Tibial nerve (tissue), 4 donors: ENCODE measurements around the gene TBC1D1. TPM values are rescaled to one million over a fixed set of nuclear protein-coding genes. Genes with fewer than 3 reads are reported as not detected.

Experiments
- DNase-seq, 2 donors: peaks; one replicate each; pipeline ENCODE4 v3.0.0-alpha.2; 2019; ENCODE audit warnings: low spot score in 2 of 2
- H3K27ac ChIP-seq, 4 donors: fragments of 200-600 bp; sonication (generic) in 3 of 4; one replicate each; pipeline ENCODE4 v1.5.1; 2017 to 2019; ENCODE audit warnings: mild to moderate bottlenecking in 1 of 4
- H3K27me3 ChIP-seq, 2 donors: fragments of 200-600 bp; sonication (generic) in 1 of 2; one replicate each; pipeline versions ENCODE4 v1.5.1 to v1.6.0; 2017 to 2019
- H3K36me3 ChIP-seq, 3 donors: fragments of 200-600 bp; sonication (generic); one replicate each; pipeline ENCODE4 v1.5.1; 2018 to 2019
- H3K4me1 ChIP-seq, 4 donors: fragments of 200-600 bp; sonication (generic) in 3 of 4; one replicate each; pipeline ENCODE4 v1.5.1; 2017 to 2019
- H3K4me3 ChIP-seq, 4 donors: fragments of 200-600 bp; sonication (generic) in 3 of 4; one replicate each; pipeline ENCODE4 v1.5.1; 2017 to 2019; ENCODE audit warnings: mild to moderate bottlenecking in 1 of 4, moderate library complexity in 1 of 4
- H3K9me3 ChIP-seq, 4 donors: fragments of 200-600 bp; sonication (generic) in 3 of 4; one replicate each; pipeline ENCODE4 v1.5.1; 2017 to 2019
- CTCF ChIP-seq, 5 experiments: fragments of 200-600 bp in 3 of 5; fragments of 450-650 bp in 2 of 5; sonication (generic) in 3 of 5; IDR thresholded peaks; one replicate each; pipeline ENCODE4 v1.5.1; 2016 to 2019; ENCODE audit warnings: antibody characterized with exemption in 5 of 5, mild to moderate bottlenecking in 3 of 5, moderate library complexity in 2 of 5
- EP300 ChIP-seq, 2 donors: sonication (generic); formaldehyde crosslinking; IDR thresholded peaks; one replicate each; pipeline ENCODE4 v1.6.1; 2017; ENCODE audit warnings: antibody characterized with exemption in 2 of 2, mild to moderate bottlenecking in 1 of 2
- POLR2A ChIP-seq, 2 donors: fragments of 450-650 bp; IDR thresholded peaks; one replicate each; pipeline ENCODE4 v1.6.1; 2017; ENCODE audit warnings: antibody characterized with exemption in 2 of 2, mild to moderate bottlenecking in 2 of 2, moderate library complexity in 2 of 2
- WGBS, 2 donors: methylation state at CpG; one replicate each; pipeline ENCODE4 v1.1.5; 2018; 5-methylcytosine and 5-hydroxymethylcytosine counted together
- total RNA-seq, 4 donors: library from RNA; depleted of rRNA; stranded (reverse); fragments of >200 nt; gene quantifications; one replicate each; pipeline ENCODE4 v1.1.0, GENCODE V29; 2016

Gene TBC1D1
- total RNA-seq, 4 donors from 2014 or later = 41.6 to 97.8 (median 62.5) TPM

DNA sequence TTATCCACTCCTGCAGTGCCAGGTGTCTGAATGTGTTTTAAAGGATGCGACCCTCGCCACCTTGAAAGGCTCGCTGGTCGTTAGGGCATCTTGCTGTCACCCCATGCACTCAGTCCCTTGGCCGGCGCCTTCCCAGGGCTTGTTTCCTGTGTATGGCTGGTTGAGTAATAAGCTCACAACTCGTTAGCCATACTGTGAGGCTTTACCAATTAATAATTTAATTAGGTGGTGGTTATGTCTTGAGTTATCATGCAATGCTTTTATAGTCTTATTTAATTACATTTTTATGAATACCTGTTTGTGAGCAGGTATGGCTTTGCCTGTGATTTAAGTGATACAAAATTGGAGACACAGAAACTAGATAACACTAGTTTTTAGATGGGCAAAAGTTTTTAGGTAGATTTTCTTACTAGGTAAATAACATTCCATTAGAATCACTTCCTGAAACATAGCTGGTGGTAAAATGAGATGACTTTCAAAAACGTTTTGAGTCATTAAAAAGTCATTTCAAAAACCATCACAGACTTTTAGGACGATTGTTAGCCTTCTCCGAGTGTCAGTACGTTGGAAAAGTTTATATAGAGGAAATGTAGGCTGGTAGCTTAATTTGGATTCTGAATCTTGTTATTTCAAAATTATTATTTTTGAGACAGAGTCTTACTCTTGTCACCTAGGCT is 87.5 kb downstream of the TBC1D1 start:
- H3K9me3 ChIP-seq = no peaks in the 10 kb centered on the region
- no peak for TF ChIP-seq EP300 (IDR thresholded peaks at IDR 0.05)
- TF ChIP-seq CTCF (IDR thresholded peaks at IDR 0.05) = no peak
- no peak for TF ChIP-seq POLR2A (IDR thresholded peaks at IDR 0.05)
- H3K4me3 ChIP-seq = peak overlapping the region; percentile 52 to 94 (median 70)
- H3K27me3 ChIP-seq = no peaks in the 10 kb centered on the region
- peak in 1 of 2 donors; percentile 14 for DNase-seq
- H3K4me1 ChIP-seq = peaks cover 0 to 23% (median 3%) of the 10 kb centered on the region in 4 donors
- H3K27ac ChIP-seq = peak overlapping the region in 3 of 4 donors; percentile 93 to 94 (median 93)
- WGBS, 2 donors = 33 to 43% methylated on average over 11 of the region's 11 CpGs
- no peaks in the 10 kb centered on the region for H3K36me3 ChIP-seq

GRCh38 chr4:37980246-37980645 is 89.4 kb downstream of the TBC1D1 start:
- TF ChIP-seq POLR2A (IDR thresholded peaks at IDR 0.05) = no peak
- no peak for TF ChIP-seq CTCF (IDR thresholded peaks at IDR 0.05)
- TF ChIP-seq EP300 (IDR thresholded peaks at IDR 0.05) = no peak
- Histone ChIP-seq H3K4me1 (peaks cover 0 to 23% (median 3%) of the 10 kb centered on the region in 4 donors), H3K27me3 (no peaks in the 10 kb centered on the region), H3K9me3 (no peaks in the 10 kb centered on the region), H3K4me3 (no peak overlapping the region), H3K27ac (no peak overlapping the region), H3K36me3 (no peaks in the 10 kb centered on the region)
- DNase-seq = no peak
- WGBS, 2 donors = 97 to 100% methylated on average over 1 of the region's 1 CpG

GRCh38 chr4:37981425-37981824 is 90.5 kb downstream of the TBC1D1 start:
- WGBS, 2 donors = 63 to 75% methylated on average over 4 of the region's 4 CpGs
- peaks cover 0 to 22% (median 3%) of the 10 kb centered on the region in 4 donors for H3K4me1 ChIP-seq
- H3K27ac ChIP-seq = no peak overlapping the region

DNA sequence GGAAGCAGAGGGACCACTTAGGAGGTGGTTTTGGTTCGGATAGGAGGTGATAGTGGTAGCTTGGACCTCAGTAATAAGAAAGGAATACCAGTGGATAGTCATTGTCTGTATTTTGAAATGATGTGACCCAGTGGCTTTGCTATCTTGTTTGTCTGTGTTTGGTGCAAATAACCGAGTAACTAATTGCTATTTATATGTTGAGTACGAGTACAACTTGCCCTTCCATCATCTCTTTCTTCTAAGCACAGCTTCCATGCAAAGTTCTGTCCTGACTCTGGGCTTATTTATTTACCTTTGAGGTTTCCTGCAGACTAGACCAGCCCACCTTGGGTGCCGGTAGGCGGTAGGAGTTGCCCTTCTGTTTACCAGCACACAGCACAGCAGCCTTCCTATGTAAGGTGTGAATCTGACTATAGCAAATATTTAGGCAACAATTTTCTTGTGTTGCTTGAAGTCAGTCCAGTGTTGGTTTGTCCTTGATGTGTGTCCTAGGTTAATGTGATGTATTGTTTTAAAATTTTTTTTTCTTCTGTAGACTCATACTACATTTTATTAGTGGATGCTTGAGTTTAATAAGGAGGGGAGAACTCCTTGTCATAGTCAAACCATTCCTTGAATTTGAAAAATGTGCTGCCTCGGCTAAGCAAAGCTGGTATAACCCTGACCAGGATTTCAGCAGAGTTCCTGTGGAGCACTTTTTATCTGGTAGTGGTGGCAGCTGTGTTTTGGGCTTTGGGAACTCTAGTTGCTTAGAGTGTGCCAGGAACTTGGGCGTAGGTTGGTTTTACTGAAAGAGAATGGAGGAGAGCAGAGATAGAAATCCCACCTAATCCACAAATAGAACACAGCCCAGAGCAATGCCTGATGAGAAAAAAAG is 91.2 kb downstream of the TBC1D1 start:
- WGBS, 2 donors = 74 to 83% methylated on average over 7 of the region's 7 CpGs
- Histone ChIP-seq H3K27me3 (no peaks in the 10 kb centered on the region), H3K4me3 (no peak overlapping the region), H3K36me3 (no peaks in the 10 kb centered on the region), H3K4me1 (peaks cover 0 to 16% (median 3%) of the 10 kb centered on the region in 4 donors), H3K9me3 (no peaks in the 10 kb centered on the region), H3K27ac (no peak overlapping the region)
- no peak for TF ChIP-seq CTCF (IDR thresholded peaks at IDR 0.05)
- TF ChIP-seq EP300 (IDR thresholded peaks at IDR 0.05) = no peak
- no peak for TF ChIP-seq POLR2A (IDR thresholded peaks at IDR 0.05)
- DNase-seq = no peak

More at GRCh38 chr4:37981425-37981824, 90.5 kb downstream of the TBC1D1 start:
- Histone ChIP-seq H3K27me3 (no peaks in the 10 kb centered on the region), H3K4me3 (no peak overlapping the region), H3K9me3 (no peaks in the 10 kb centered on the region), H3K36me3 (no peaks in the 10 kb centered on the region)
- no peak for DNase-seq
- TF ChIP-seq POLR2A (IDR thresholded peaks at IDR 0.05) (no peak), CTCF (IDR thresholded peaks at IDR 0.05) (no peak), EP300 (IDR thresholded peaks at IDR 0.05) (no peak)

GRCh38 chr4:37982736-37983135 is 91.9 kb downstream of the TBC1D1 start:
- Histone ChIP-seq H3K27ac (no peak overlapping the region), H3K9me3 (no peaks in the 10 kb centered on the region), H3K4me1 (peaks cover 0 to 12% (median 3%) of the 10 kb centered on the region in 4 donors), H3K4me3 (no peak overlapping the region), H3K36me3 (no peaks in the 10 kb centered on the region), H3K27me3 (no peaks in the 10 kb centered on the region)
- no peak for TF ChIP-seq POLR2A (IDR thresholded peaks at IDR 0.05)
- no peak for TF ChIP-seq CTCF (IDR thresholded peaks at IDR 0.05)
- no peak for TF ChIP-seq EP300 (IDR thresholded peaks at IDR 0.05)
- no peak for DNase-seq
- WGBS, 2 donors = 78 to 79% methylated on average over 5 of the region's 5 CpGs
